AG04450 (cell line): Measurements from ENCODE around the gene FRMD7. TPM values are rescaled to one million over a fixed set of nuclear protein-coding genes. Genes with fewer than 3 reads are reported as not detected.

Source experiments
- CTCF ChIA-PET: fragments of 300-600, 350-600 bp; formaldehyde crosslinking; extraction: SDS; loops from one replicate; lab custom pipeline; 2022; ENCODE audit warnings: antibody characterized with exemption, inconsistent platforms; lab: Charles Lee
- POLR2A ChIA-PET: fragments of 350-600 bp; formaldehyde crosslinking; extraction: SDS; loops from one replicate; lab custom pipeline; 2021; ENCODE audit warnings: antibody characterized with exemption, inconsistent platforms; lab: Yijun Ruan, JAX
- DNase-seq: peaks from one replicate; pipeline ENCODE4 v3.0.0-alpha.2; 2011; ENCODE audit warnings: low read depth, low spot score
- H3K27ac ChIP-seq: one replicate; pipeline ENCODE4 v1.5.1; 2012; ENCODE audit warnings: low read depth, low read length, control low read depth
- H3K27me3 ChIP-seq: one replicate; pipeline ENCODE4 v1.6.0; 2012; ENCODE audit warnings: low read length; ENCODE audit not compliant: control insufficient read depth, insufficient read depth
- H3K4me3 ChIP-seq: 2 replicates; pipeline ENCODE4 v1.5.1; 2011; ENCODE audit warnings: mild to moderate bottlenecking, low read depth, low read length, control low read depth
- H3K9me3 ChIP-seq: 2 replicates; pipeline ENCODE4 v1.5.1; 2012; ENCODE audit warnings: low read length; ENCODE audit not compliant: control insufficient read depth, insufficient read depth
- polyA plus RNA-seq: library from polyadenylated mRNA; depleted of rRNA; stranded (reverse); fragments of >200 nt; gene quantifications from 2 replicates; pipeline ENCODE4 v1.2.3, GENCODE V29; 2011
- TF ChIP-seq, protein P1 (sequence below): IDR thresholded peaks from 2 replicates; pipeline ENCODE4 v1.5.1; 2011; ENCODE audit warnings: low read depth, low read length, control low read depth, inconsistent platforms

The FRMD7 gene
- polyA plus RNA-seq, 1 experiment = not detected

DNA sequence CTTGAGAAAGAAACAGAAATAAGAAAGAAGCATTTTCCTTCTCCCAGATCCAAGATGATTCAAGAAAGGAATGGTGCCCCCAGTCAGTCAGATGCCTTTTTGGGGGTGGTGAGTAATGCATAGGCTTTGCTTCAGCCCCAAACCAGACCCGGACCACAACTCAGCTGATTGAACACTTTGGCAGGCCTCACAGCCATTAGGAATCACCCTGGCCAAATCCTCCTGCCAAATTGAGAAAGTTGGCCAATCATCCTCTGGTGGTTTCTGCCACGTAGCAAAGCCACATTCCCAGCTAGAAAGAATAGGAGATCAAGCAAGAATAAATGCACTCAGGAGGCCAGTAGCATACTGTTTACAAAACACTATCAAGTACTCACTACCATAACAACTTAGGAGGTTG, 33.7 kb downstream of the FRMD7 start:
- POLR2A ChIA-PET = no interaction called here
- no peak for DNase-seq
- TF ChIP-seq, protein P1, sequence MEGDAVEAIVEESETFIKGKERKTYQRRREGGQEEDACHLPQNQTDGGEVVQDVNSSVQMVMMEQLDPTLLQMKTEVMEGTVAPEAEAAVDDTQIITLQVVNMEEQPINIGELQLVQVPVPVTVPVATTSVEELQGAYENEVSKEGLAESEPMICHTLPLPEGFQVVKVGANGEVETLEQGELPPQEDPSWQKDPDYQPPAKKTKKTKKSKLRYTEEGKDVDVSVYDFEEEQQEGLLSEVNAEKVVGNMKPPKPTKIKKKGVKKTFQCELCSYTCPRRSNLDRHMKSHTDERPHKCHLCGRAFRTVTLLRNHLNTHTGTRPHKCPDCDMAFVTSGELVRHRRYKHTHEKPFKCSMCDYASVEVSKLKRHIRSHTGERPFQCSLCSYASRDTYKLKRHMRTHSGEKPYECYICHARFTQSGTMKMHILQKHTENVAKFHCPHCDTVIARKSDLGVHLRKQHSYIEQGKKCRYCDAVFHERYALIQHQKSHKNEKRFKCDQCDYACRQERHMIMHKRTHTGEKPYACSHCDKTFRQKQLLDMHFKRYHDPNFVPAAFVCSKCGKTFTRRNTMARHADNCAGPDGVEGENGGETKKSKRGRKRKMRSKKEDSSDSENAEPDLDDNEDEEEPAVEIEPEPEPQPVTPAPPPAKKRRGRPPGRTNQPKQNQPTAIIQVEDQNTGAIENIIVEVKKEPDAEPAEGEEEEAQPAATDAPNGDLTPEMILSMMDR = no peak
- H3K9me3 ChIP-seq = no peaks in the 10 kb centered on the region
- no peaks in the 10 kb centered on the region for H3K27me3 ChIP-seq
- H3K27ac ChIP-seq = no peak overlapping the region
- CTCF ChIA-PET = no interaction called here
- H3K4me3 ChIP-seq = no peak overlapping the region

DNA sequence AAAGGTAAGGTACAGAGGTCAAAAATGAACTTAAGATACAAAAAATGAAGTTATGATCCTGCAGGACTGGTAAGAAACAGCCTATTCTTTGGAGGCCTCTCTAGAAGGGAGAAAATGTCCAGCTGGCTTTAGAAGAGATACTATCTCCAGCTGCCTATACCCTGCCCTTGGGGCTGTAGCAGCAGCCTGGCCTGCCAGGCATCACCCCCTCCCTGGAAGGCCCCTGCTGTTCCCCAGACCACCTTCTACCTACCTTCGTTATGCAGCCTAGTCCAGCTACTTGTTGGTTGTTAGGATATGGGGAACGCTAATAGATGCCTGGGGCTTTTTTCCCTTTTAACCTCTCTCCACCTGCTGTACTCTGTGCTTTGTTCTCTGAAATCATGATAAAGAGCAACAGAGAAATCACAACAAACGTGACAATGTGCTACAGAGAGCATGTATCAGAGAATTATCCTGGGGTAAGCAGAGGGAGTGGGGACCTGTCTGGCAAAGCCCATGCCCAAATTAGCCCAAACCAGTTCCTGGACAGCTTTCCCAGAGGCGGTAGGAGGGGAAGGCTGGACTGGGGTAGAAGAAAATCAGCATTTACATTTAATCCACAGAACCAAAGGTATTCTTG, 34.5 kb downstream of the FRMD7 start:
- POLR2A ChIA-PET = no interaction called here

DNA sequence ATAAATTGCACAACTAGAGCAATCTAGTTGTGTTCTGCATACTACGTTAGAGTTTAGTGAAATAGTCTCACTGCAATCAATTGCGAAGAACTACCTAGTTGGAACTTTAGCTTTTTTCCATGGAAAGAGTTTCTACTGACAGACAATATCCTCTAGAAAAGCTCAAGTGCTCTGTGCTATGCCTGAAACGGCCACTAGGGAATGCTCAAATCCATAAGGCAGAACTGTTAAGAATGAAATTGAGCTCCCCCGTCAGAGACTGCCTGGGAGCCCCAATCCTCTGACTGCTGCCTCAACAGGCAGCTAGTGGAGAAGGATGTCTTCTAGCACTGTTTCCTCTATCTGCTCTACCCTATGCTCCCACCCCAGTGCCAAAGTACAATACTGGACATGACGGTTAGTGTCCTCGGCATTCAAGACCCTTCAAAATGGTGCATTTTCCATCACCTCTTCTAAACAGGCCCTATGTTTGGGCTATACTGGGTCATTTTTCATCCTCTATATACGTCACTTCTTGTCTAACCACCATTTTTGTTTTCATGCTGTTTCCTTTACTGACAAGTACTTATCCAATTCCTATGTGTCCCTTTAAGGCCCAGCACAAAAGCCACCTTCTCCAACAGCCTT, 35.3 kb downstream of the FRMD7 start:
- peak; percentile 2 for DNase-seq
- ChIA-PET POLR2A (interaction anchor here (1.0 kb wide), 1 partner anchor 127 kb away, joined by 3 read pairs; the partner anchor contains the start of gene RAP2C), CTCF (interaction anchor here (0.5 to 2.6 kb wide), 21 partner anchors 10 to 539 kb away, joined by 3 to 55 read pairs (median 5); partner anchors contain the start of gene RAP2C)
- Histone ChIP-seq H3K4me3 (no peak overlapping the region), H3K27ac (no peak overlapping the region), H3K9me3 (no peaks in the 10 kb centered on the region), H3K27me3 (no peaks in the 10 kb centered on the region)
- TF ChIP-seq, protein P1 = peak; percentile 69

More for the DNA sequence above, 34.5 kb downstream of the FRMD7 start:
- Histone ChIP-seq H3K27ac (no peak overlapping the region), H3K9me3 (no peaks in the 10 kb centered on the region), H3K4me3 (no peak overlapping the region), H3K27me3 (no peaks in the 10 kb centered on the region)
- TF ChIP-seq, protein P1 = no peak
- no peak for DNase-seq
- CTCF ChIA-PET = interaction anchor here (0.8 to 2.6 kb wide), 4 partner anchors 9 to 536 kb away, joined by 3 to 13 read pairs (median 4); no protein-coding TSS in a partner anchor

DNA sequence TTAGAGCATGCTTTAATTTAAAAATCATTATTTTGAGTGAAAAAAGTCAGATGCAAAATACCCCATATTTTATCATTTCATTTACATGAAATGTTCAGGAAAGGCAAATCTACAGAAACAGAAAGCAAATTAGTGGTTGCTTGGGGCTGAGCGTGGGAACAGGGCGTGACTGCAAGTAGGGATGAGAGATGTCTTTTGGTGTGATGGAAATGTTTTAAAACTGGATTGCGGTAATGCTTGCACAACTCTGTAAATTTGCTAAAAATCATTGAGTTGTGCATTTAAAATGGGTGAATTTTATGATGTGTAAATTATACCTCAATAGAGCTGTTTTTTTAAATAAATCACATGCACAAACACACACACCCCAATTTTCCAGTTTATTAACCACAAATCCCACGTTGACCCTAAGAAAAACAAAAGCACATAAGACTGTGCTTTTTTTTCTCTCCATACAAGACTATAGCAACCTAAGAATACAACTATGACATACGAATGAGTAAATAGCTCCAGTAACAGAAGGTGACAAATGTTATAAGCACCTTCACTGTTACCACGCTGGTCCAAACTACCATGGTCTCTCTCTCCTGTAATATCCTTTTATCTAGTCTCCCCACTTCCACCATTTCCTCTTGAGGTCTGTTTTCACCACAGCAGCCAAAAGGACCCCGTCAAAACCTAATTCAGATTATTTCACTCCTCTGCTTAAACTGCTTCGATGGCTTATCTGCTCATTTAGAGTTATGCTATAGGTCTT, 37.2 kb downstream of the FRMD7 start:
- TF ChIP-seq, protein P1 = no peak
- POLR2A ChIA-PET = no interaction called here
- CTCF ChIA-PET = interaction anchor here (0.6 kb wide), 1 partner anchor 129 kb away, joined by 3 read pairs; no protein-coding TSS in a partner anchor
- H3K9me3 ChIP-seq = no peaks in the 10 kb centered on the region
- no peak for DNase-seq
- H3K4me3 ChIP-seq = no peak overlapping the region
- H3K27me3 ChIP-seq = no peaks in the 10 kb centered on the region
- no peak overlapping the region for H3K27ac ChIP-seq
